ENCODE data around the gene NRN1.

Gene NRN1

DNA sequence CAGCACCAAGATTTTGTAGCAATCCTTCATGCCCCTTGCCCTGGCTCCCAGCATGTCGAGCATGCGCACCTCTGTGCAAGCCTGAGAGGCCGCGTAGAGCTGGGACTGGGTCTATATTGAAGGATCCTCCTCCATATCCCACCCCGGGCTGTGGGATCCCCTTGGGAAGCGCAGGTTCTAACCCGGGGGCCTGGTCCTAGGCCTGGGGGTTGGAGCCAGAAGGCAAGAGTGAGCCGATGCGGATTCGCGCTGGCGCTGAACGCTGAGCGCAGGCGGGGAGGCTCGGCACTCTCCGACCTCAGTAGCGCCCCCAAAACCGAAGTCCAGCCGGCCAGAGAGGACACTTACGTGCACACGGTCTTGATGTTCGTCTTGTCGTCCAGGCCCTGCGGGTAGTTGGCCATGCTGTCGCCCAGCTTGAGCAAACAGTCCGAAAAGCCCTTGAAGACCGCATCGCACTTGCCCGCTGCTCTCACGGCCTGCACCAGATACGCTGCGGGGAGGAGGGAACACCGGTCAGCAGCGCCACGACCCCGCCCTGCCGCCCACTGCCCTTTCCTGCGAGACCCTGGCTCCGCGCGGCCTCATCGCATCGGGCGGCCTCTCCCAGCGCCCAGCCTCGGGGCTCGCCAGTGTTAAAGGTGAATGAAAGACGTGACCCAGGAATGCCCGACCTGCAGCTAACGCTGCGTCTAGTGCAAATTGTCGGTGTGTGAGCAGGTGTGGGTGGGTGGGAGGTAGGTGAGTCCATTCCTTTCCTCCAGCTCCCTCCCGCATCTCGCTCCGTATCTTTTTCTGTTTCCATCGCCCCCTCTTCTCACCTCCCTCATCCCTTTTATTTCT lies 4.5 kb downstream of the NRN1 start:
- no peak for DNase-seq

DNA sequence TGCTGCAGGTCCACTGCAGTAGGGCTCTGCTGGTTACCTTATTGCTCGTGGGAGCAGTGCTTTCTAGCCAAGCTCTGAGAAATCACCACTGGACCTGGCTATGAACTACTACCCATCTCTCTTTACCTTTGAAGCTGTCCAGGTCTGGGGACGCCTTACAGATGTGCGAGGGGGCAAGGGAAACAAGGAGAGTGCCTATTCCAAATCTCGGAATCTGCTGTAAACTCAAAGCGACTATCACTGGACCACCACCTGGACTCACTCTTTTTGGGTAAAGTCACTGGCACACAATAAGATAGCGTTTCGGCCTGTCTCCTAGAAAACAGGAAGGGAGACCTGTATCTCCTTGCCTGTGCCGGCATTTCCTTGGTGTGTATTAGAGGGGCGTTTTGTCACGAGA lies 5.3 kb downstream of the NRN1 start:
- no peak for DNase-seq

GRCh38 chr6:5999688-6000608 lies 6.8 kb downstream of the NRN1 start:
- DNase-seq: no peak

GRCh38 chr6:5998711-5999687 lies 7.7 kb downstream of the NRN1 start:
- peak; percentile 72 to 93 for DNase-seq

GRCh38 chr6:5998236-5998635 lies 8.5 kb downstream of the NRN1 start:
- no peak for DNase-seq

GRCh38 chr6:5997420-5997987 lies 9.2 kb downstream of the NRN1 start:
- DNase-seq: peak in 1 of 2 experiments; percentile 28

GRCh38 chr6:5996714-5997419 lies 9.9 kb downstream of the NRN1 start:
- DNase-seq: peak; percentile 28 to 71

DNA sequence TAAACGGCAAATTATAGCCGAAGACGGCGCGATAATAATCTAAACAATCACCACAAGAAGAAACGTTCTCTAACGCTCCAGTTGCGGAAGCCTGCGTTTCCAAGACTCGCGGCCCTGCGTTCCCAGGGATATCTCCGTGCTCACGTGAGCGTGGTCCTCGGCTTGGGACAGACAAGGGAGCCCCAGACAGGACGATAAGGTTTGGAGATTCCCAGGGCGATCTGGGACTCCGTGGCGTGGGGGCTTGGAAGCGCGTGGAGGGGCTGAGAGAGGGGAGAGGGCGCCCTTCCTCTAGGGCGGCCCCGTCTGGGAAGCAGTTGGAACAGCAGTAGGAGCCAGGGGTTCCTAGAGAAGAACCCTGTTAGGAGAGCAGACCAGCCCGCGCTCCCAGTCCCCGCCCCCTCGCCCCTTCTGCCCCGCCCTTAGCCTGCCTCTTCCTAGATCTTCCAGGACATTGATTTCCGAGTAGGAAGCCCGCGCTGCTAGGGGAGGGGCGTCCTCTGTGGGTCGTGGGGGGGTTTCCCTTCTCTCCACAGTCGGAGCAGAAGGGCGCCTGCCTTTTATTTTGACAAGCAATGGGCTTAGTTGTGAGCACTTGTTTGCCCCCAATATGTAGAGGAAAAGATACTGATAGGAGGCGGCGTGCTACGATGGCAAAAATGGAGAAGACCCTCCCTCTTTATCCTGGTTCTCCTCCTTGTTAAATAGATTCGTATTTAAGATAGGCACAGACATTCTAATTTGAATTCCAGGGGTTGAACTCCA lies 10.6 kb downstream of the NRN1 start:
- peak; percentile 84 to 90 for DNase-seq

DNA sequence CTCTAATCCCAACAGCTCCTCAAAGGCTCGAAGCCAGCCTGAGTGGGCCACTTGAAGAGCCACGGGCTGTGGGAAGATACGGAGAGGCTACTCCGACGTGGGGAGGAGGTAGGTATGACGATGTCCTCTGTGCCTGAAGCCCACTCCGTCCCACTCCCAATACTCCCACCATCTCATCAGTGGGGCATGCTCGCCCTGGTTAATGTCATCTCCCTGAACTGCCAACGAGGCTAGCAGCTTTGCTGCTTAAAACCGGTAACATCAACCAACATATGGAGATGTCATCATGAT lies 11.1 kb downstream of the NRN1 start:
- no peak for DNase-seq

GRCh38 chr6:5994999-5995657 lies 11.6 kb downstream of the NRN1 start:
- no peak for DNase-seq

GRCh38 chr6:5994234-5994998 lies 12.3 kb downstream of the NRN1 start:
- DNase-seq: no peak

- no peak for DNase-seq
These were observed 14.0 kb downstream of the NRN1 start for GRCh38 chr6:5992551-5993225.

DNA sequence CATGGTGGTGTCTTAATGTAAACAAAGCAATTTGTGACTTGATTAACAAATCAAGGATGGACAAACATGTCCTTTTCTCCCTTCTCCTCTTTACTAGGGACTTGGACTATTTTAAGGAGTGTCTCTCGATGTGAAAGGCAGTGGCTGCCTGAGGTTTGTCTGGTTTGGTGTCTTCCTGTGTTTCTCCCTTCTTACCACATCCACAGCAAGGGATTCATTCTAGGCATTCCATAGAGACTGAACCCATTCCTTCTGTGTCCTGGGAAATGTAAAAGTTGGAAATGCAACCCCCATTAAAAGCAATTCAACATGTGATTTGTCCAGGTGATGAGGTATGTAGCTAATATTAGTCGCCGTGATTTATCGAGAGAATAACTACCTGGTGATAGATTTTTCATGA lies 15.9 kb downstream of the NRN1 start:
- no peak for DNase-seq

DNA sequence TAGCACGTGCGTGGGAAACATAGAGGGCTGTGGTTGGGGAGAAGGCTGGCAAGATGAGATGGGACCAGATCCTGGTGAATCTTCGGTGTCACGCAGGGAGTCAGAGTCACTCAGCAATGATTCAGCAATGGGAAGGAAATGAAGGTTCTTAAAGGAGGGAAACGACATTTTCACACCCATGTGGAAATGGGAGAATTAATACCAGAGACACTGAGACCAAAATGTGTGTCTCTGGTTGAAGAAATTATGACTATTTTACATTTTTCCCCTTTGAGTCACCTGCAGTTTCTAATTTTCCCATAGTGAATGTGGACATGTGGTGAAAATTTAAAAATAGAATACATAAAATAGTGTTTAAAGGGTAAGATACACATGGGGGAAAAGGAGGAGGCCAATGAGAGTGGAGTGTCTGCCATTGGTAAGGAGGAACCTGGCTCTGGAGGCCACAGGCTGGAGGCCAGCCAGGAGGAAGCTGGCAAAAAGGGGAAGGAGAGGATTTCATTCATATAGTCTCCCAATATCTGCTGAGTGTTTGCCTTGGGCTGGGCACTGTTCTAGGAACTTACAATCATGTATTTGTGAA lies 17.5 kb downstream of the NRN1 start:
- DNase-seq: no peak

DNA sequence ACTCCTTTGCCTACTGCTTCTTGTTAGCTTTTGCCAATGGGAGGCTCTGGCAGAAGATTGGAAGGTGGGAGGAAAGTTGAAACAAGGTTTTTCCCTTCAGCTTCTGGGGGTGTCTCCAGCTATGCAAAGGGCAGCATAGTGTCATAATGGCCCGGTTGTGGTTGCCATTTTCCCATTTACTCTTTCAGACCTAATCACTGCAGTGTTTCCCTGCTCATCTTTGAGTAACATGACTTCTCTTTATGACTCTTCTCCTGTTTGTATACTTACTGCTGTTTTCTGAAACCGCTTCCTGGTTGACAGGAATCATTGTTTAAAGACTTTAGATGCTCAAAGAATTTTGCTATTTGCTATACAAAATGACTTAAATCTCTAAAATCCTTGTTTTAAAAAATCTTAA lies 19.9 kb downstream of the NRN1 start:
- no peak for DNase-seq

- DNase-seq: no peak
These were observed 22.3 kb downstream of the NRN1 start for GRCh38 chr6:5984150-5985089.
